ENCODE data around the gene TPRG1.

The TPRG1 gene

GRCh38 chr3:189368384-189368783, 196.6 kb downstream of the TPRG1 start:
- no peak for TF ChIP-seq CTCF (IDR thresholded peaks at IDR 0.05; ENCODE audit: low read length, missing control alignments)
- no peak for DNase-seq (ENCODE audit: low read depth)
- H3K4me3 ChIP-seq (replicated peaks; ENCODE audit: low read depth, low read length) = no peak overlapping the region

GRCh38 chr3:189369636-189370035, 197.9 kb downstream of the TPRG1 start:
- no peak for TF ChIP-seq CTCF (IDR thresholded peaks at IDR 0.05; ENCODE audit: low read length, missing control alignments)
- no peak overlapping the region for H3K4me3 ChIP-seq (replicated peaks; ENCODE audit: low read depth, low read length)
- DNase-seq (ENCODE audit: low read depth) = no peak

GRCh38 chr3:189372243-189372642, 200.5 kb downstream of the TPRG1 start:
- no peak for TF ChIP-seq CTCF (IDR thresholded peaks at IDR 0.05; ENCODE audit: low read length, missing control alignments)
- no peak for DNase-seq (ENCODE audit: low read depth)
- H3K4me3 ChIP-seq (replicated peaks; ENCODE audit: low read depth, low read length) = no peak overlapping the region
